Measurements from ENCODE around the gene CRYBG2. TPM values are rescaled to one million over a fixed set of nuclear protein-coding genes. Genes with fewer than 3 reads are reported as not detected.
A peak's percentile ranks its signal among the peaks of the same experiment; 100 is the strongest.

The CRYBG2 gene
- total RNA-seq, 2 experiments from 2014 or later: 4.5 to 6.4 TPM

DNA sequence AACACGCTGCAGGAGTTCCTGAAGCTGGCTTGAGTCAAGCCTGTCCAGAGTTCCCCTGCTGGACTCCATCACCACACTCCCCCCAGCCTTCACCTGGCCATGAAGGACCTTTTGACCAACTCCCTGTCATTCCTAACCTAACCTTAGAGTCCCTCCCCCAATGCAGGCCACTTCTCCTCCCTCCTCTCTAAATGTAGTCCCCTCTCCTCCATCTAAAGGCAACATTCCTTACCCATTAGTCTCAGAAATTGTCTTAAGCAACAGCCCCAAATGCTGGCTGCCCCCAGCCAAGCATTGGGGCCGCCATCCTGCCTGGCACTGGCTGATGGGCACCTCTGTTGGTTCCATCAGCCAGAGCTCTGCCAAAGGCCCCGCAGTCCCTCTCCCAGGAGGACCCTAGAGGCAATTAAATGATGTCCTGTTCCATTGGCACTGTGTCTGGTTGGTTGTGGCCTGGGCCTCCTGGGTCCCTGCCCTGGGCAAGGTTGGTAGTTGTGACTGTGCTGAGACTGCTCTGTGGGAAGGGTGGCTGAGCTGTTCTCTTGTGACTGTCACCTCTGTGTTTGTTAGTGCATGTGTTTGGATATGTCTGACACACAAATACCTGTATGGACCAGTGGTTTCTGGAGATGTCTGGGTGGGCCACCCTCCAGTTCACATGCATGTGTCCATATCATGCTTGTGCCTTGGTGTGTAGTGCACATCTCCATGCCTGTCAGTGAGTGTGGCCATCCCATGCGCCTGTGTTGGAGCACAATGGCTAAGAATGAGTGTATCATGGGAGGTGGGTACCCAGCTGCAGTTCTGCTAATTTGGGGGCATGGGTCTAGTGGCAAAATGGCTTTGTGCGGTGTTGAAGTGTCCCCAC, 72.6 kb downstream of the CRYBG2 start:
- H3K27ac Mint-ChIP-seq: peak overlapping the region; percentile 99
- ChIA-PET CTCF (interaction anchor here (2.8 to 8.9 kb wide), 2 partner anchors 27 to 40 kb away, joined by 11 to 282 read pairs; partner anchors contain the start of gene CD52), POLR2A (interaction anchor here (1.1 to 19.5 kb wide), 3 partner anchors 10 to 37 kb away, joined by 3 to 284 read pairs (median 3); partner anchors contain the start of genes CD52 and UBXN11)
- intact Hi-C loops (cut with micrococcal nuclease): no loop called here
- peaks cover 84% of the 10 kb centered on the region for H3K4me1 Mint-ChIP-seq (ENCODE audit: low read depth)
- DNase-seq: peak; percentile 35
- H3K9me3 Mint-ChIP-seq: no peaks in the 10 kb centered on the region
- TF ChIP-seq, protein P1, sequence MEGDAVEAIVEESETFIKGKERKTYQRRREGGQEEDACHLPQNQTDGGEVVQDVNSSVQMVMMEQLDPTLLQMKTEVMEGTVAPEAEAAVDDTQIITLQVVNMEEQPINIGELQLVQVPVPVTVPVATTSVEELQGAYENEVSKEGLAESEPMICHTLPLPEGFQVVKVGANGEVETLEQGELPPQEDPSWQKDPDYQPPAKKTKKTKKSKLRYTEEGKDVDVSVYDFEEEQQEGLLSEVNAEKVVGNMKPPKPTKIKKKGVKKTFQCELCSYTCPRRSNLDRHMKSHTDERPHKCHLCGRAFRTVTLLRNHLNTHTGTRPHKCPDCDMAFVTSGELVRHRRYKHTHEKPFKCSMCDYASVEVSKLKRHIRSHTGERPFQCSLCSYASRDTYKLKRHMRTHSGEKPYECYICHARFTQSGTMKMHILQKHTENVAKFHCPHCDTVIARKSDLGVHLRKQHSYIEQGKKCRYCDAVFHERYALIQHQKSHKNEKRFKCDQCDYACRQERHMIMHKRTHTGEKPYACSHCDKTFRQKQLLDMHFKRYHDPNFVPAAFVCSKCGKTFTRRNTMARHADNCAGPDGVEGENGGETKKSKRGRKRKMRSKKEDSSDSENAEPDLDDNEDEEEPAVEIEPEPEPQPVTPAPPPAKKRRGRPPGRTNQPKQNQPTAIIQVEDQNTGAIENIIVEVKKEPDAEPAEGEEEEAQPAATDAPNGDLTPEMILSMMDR (IDR thresholded peaks at IDR 0.05): no peak
- H3K4me3 Mint-ChIP-seq: peak overlapping the region; percentile 88
- no peaks in the 10 kb centered on the region for H3K27me3 Mint-ChIP-seq
- peaks cover 89% of the 10 kb centered on the region for H3K36me3 Mint-ChIP-seq (ENCODE audit: low read depth)
- no peak for ATAC-seq

DNA sequence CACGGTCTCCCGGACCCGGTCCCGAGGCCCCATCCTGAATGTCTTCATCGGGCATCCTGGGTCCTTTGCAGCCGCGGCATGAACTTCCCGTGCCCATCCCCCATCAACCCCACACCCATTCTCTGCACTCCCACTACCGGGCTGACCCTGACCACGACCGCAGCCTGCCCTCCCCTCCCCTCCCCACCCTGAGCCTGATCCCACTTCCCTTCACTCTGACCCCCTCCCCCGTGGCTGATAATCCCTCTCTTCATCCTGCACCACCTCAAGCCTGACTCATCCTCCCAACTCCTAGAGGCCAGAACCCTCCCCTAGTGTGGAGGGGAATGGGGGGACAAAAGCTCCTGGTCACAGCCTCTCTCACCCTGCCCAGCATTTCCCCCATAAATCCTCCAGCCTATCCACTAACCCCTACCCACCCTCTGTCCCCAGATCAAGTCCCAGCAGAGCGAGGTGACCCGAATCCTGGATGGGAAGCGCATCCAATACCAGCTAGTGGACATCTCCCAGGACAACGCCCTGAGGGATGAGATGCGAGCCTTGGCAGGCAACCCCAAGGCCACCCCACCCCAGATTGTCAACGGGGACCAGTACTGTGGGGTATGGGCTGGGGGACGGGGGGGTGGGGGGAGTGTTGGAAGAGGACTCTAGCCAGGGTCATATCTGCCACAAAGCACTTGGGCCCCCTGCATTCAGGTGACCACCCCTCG, 73.4 kb downstream of the CRYBG2 start:
- peaks cover 84% of the 10 kb centered on the region for H3K4me1 Mint-ChIP-seq (ENCODE audit: low read depth)
- H3K9me3 Mint-ChIP-seq: no peaks in the 10 kb centered on the region
- DNase-seq (peak; percentile 40), ATAC-seq (no peak)
- ChIA-PET CTCF (interaction anchor here (0.8 to 8.9 kb wide), 5 partner anchors 8 to 50 kb away, joined by 3 to 282 read pairs (median 9); partner anchors contain the start of genes CD52 and CEP85), POLR2A (interaction anchor here (1.0 to 19.5 kb wide), 6 partner anchors 7 to 94 kb away, joined by 3 to 284 read pairs (median 3); partner anchors contain the start of genes CD52 and UBXN11)
- peak overlapping the region; percentile 99 for H3K27ac Mint-ChIP-seq
- intact Hi-C loops (cut with micrococcal nuclease): no loop called here
- TF ChIP-seq, protein P1 (IDR thresholded peaks at IDR 0.05): no peak
- peaks cover 86% of the 10 kb centered on the region for H3K36me3 Mint-ChIP-seq (ENCODE audit: low read depth)
- H3K4me3 Mint-ChIP-seq: peak overlapping the region; percentile 88
- no peaks in the 10 kb centered on the region for H3K27me3 Mint-ChIP-seq

DNA sequence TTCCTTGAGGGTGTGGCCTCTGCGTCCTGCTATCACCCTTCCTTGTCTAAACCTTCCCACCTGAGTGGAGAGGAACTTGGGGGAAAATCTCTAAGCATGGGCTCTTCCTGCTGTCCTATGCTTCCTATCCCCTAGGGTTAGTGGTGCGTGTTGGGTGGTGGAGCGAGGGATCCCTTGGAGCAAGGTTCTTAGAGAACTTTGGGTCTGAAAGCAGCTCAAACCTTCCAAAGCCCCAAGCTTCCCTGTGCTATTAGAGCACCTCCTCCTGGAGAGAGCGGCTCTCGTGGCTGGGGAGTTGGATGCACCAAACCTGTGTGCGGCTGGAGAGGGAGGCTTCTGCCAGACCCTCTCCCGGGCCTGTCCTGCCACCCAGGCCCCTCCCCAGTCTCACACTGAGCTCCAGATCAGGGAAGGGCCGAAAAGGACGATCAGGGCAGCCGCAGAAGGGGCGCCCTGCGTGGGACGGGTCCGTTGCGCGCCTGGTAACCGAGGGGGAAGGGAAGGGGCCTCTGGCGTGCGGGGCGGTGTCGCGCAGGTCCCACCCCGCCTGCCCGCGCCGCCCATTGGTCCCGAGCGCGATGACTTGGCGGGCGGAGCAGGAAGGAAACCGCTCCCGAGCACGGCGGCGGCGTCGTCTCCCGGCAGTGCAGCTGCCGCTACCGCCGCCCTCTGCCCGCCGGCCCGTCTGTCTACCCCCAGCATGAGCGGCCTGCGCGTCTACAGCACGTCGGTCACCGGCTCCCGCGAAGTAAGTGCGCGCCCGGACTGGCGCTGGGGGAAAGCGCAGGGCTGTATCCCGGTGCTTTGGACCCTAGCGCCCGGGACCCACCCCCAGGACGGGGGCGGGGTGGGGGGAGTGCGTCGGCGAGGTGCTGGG, 74.2 kb downstream of the CRYBG2 start, which contains the start of gene SH3BGRL3:
Gene SH3BGRL3 (plus strand): TSS at position 631 of the 877 bp plus-strand sequence. CDS start 70 bp downstream, at position 701.
- ATAC-seq: peak; percentile 51
- TF ChIP-seq, protein P1 (IDR thresholded peaks at IDR 0.05): no peak
- Mint-ChIP-seq H3K27ac (peak within 1 kb of the TSS; percentile 99), H3K4me1 (ENCODE audit: low read depth) (peaks cover 83% of the 10 kb centered on the region), H3K27me3 (no peaks in the 10 kb centered on the region), H3K36me3 (ENCODE audit: low read depth) (peaks cover 79% of the 10 kb centered on the region), H3K4me3 (peak within 1 kb of the TSS; percentile 88), H3K9me3 (no peaks in the 10 kb centered on the region)
- POLR2A ChIA-PET: interaction anchor here (0.8 to 19.5 kb wide), 6 partner anchors 8 to 98 kb away, joined by 3 to 284 read pairs (median 4); partner anchors contain the start of gene CD52
- peak; percentile 88 for DNase-seq
- intact Hi-C loops (cut with micrococcal nuclease): loop anchor here (5.0 kb wide), 1 partner anchor 108 kb away; no protein-coding TSS in a partner anchor
- CTCF ChIA-PET: interaction anchor here (0.7 to 8.9 kb wide), 7 partner anchors 9 to 138 kb away, joined by 3 to 282 read pairs (median 4); partner anchors contain the start of genes CD52 and CEP85

DNA sequence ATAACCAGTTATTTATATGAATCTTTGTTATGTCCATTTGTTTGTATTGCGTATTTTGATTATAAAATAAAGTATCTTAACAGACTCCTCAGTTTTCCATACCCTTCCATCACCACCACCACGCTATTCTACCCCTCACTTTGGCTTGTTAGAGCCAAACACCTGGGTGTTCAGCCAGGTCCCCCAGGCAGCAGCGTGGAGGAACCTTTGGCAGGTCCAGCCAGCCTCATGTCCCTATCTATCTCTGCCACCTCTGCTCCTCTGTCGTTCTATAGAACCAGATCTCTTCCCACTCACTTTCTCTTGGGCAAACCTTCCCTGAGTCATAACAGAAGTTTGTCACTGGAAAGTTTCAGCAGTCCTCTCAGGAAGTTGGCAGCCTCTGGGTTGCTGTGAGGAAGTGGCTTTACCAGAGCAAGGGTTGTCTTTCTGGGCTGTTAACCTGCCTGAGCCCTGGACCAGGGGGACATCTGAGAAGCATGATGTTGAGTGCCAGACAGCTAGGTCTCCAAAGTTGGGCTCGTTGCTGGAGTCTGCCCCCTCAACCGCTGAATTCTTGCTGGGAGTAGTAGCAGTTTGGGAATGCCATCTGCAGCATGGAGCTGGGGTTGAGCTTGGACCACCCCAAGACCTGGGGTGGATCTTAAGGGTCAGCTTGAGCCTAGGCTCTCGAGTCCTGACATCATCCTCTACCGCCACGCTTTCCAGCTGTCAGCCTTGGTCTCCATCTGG, 75.0 kb downstream of the CRYBG2 start:
- intact Hi-C loops (cut with micrococcal nuclease): loop anchor here (5.0 kb wide), 1 partner anchor 108 kb away; no protein-coding TSS in a partner anchor
- TF ChIP-seq, protein P1 (IDR thresholded peaks at IDR 0.05): no peak
- Mint-ChIP-seq H3K27me3 (no peaks in the 10 kb centered on the region), H3K4me3 (peak overlapping the region; percentile 88), H3K9me3 (no peaks in the 10 kb centered on the region), H3K4me1 (ENCODE audit: low read depth) (peaks cover 82% of the 10 kb centered on the region), H3K27ac (peak overlapping the region; percentile 92), H3K36me3 (ENCODE audit: low read depth) (peaks cover 76% of the 10 kb centered on the region)
- POLR2A ChIA-PET: interaction anchor here (0.8 to 19.5 kb wide), 6 partner anchors 8 to 99 kb away, joined by 3 to 284 read pairs (median 4); partner anchors contain the start of gene CD52
- ATAC-seq (peak; percentile 6), DNase-seq (peak; percentile 55)
- CTCF ChIA-PET: interaction anchor here (0.7 to 8.9 kb wide), 9 partner anchors 10 to 139 kb away, joined by 3 to 282 read pairs (median 9); partner anchors contain the start of gene CD52
